Femur (tissue), 1 donor: Measurements from ENCODE around the gene WBP1.

Experiments used
- DNase-seq: peaks from one replicate; pipeline ENCODE4 v3.0.0-alpha.2; 2017

The WBP1 gene

GRCh38 chr2:74503506-74504475 lies 45.6 kb downstream of the WBP1 start:
- DNase-seq = no peak

GRCh38 chr2:74504591-74504990 lies 46.4 kb downstream of the WBP1 start:
- DNase-seq = no peak

GRCh38 chr2:74505448-74506246 lies 47.4 kb downstream of the WBP1 start:
- DNase-seq = no peak

- DNase-seq = peak; percentile 99
Observed at GRCh38 chr2:74507145-74507925, 49.1 kb downstream of the WBP1 start, which contains the start of gene PCGF1. Gene PCGF1 (minus strand): TSS chr2:74507695. CDS start chr2:74507668, 27 bp downstream.

GRCh38 chr2:74507926-74508520 lies 49.8 kb downstream of the WBP1 start:
- no peak for DNase-seq

GRCh38 chr2:74510272-74510671 lies 52.0 kb downstream of the WBP1 start:
- DNase-seq = no peak
